SK-N-MC (cell line): ENCODE measurements around the gene SLC66A2.

Experiments
- EZH2 ChIP-seq: fragments of 200-600 bp; sonication (generic); IDR thresholded peaks from one replicate; pipeline ENCODE4 v1.6.1; 2017; ENCODE audit warnings: antibody characterized with exemption
- POLR2AphosphoS5 ChIP-seq: IDR thresholded peaks from 2 replicates; pipeline ENCODE4 v1.6.1; 2012; ENCODE audit warnings: mild to moderate bottlenecking, low read depth, low read length, borderline replicate concordance

DNA sequence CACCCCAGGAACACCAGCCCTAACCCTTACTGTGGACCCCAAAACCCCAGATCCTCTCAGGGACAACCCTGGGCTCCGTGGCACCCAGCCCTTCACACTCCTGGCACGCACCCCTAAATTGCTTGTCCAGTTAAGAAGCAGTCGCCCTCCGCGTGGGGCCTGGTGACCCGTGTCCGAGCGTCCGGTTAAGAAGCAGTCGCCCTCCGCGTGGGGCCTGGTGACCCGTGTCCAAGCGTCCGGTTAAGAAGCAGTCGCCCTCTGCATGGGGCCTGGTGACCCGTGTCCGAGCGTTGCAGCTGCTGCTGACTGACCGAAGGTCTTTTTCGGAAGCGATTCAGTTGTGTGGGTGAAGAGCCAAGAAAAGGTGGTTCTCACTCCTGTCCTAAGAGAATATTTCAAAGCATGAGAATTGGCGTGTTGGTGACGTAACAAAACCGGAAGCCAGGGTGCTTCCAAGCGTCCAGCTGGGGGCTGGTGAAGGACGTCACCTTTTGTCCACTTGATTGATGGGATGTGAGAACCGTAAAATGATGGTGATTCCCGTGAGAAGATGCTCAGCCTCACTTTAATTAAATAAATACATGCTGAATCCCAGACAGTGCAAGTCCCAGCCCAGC, 83.2 kb downstream of the SLC66A2 start:
- no peak for TF ChIP-seq EZH2
- TF ChIP-seq POLR2AphosphoS5, result no peak
